NCI-H510A (cell line): ENCODE measurements around the gene TIMP4.

Experiments
- DNase-seq: peaks from one replicate; lab custom pipeline; 2025; lab: John Stamatoyannopoulos, UW

Gene TIMP4

DNA sequence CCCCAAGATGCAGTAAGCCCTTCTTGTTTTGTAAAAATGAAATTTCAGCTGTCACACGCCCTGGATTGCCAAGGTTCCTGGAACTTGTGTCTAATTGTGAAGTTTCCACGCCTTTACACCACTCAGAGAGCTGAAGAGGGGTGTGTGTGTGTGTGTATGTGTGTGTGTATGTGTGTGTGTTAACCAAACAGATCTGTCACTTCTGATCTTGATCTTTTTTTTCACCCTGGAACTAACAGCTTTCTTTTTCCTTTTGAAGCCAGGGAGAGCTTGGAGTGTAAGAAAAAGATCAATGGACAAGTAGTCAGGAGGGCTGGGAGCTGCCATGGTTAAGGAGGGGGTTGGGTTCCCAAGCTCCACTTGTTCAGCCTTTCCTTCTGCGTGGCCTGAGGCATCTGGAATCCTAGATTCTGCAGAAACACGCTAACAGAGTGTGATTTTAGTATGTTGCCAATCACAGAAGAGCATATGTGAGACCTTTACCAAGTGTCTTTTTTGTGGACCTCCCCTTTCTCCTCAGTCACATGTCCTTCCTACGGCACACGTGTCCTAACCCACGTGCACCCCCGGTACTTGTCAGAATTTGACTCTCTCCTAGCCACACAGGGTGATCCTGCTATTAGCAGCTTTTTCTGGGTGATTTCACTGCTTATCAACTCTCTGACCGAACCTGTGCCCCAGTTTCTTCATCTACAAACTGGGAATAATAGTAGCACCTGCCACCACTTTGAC is 11.5 kb downstream of the TIMP4 start:
- no peak for DNase-seq

- no peak for DNase-seq
Observed at GRCh38 chr3:12143949-12144504, 14.7 kb downstream of the TIMP4 start.

- no peak for DNase-seq
Observed at GRCh38 chr3:12142476-12142875, 16.2 kb downstream of the TIMP4 start.

- DNase-seq, result no peak
Observed at GRCh38 chr3:12141350-12141749, 17.4 kb downstream of the TIMP4 start.

- DNase-seq, result no peak
Observed at GRCh38 chr3:12139111-12139511, 19.6 kb downstream of the TIMP4 start.

GRCh38 chr3:12138044-12138443 is 20.7 kb downstream of the TIMP4 start:
- DNase-seq, result no peak

DNA sequence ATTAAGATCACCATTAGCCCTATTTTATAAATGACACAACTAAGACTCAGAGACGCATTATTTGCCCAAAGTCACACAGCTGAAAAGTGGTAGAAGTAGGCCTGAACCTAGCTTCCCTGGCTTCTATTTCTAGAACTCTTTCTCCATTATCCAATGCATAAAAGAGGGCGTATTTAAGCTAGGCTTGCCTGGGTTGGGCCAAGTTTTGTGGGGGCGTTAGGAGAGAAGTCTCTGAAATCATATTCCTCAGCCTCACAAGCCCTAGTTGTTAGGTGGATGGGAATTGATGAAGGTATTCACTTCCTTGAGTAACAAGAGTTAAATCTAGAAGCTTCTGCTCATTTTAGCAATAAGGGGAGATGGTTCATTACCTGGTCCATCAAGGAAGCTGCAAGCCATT is 22.3 kb downstream of the TIMP4 start:
- DNase-seq, result no peak

GRCh38 chr3:12135029-12135657 is 23.6 kb downstream of the TIMP4 start:
- no peak for DNase-seq

GRCh38 chr3:12132881-12133280 is 25.8 kb downstream of the TIMP4 start:
- no peak for DNase-seq

- no peak for DNase-seq
Observed at GRCh38 chr3:12131351-12132090, 27.2 kb downstream of the TIMP4 start.

GRCh38 chr3:12127391-12127790 is 31.3 kb downstream of the TIMP4 start:
- no peak for DNase-seq

DNA sequence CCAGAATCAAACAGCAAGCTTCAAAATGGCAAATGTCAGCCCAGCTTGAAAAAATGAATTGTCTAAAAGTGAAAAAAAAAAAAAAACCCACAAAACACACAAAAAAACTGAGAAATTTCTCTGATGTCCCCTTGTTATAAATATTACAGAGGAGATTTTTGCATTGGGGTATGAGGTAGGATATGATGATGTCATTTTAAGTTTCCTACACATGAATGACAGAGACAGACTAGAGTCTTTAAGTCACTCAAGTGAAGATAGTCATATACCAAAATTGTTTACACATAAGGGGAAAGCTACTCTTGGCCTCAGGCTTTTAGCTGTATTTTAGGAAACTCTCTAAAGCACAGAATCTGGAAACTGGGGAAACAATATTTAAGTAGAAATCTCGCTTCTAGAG is 32.9 kb downstream of the TIMP4 start:
- DNase-seq, result no peak

DNA sequence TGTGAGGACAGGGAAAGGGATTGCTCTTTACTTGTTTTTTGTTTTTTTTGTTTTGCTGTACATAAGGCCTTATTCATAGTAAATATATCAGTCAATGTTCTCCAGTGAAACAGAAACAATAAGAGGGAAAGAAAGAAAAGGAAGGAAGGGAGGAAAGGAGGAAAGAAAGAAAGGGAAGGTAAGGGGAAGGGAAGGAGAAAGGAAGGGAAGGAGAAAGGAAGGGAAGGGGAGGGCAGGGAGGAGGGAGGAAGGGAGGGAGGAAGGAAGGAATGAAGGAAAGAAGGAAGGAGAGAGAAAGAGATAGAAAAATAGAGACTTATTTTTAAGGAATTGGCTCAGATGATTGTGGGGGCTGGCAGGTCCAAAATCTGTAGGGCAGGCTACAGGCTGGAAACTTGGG is 37.2 kb downstream of the TIMP4 start:
- DNase-seq, result no peak

GRCh38 chr3:12120374-12121140 is 38.2 kb downstream of the TIMP4 start:
- DNase-seq, result no peak

DNA sequence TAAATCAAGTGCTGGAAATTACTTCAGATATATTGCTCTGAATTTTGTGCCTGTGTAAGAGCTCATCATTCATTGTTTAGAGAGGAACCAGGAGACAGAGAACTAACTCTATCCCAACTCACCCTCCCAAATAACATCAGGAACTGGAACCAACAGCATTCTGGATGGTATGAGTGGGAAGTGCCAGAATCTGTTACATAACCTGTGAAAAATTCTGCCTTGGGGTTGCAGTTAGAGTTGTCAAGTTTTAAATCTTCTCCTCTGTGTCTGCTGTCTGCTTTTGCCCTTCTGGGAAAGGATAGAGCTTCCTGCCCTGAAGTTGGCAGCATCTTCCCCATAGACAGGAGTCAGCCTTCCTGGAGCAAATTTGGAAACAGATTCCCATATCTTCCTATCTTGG is 41.2 kb downstream of the TIMP4 start:
- no peak for DNase-seq

- DNase-seq, result no peak
Observed at GRCh38 chr3:12116870-12117269, 41.8 kb downstream of the TIMP4 start.

- no peak for DNase-seq
Observed at GRCh38 chr3:12115849-12116248, 42.9 kb downstream of the TIMP4 start.

- DNase-seq, result no peak
Observed at GRCh38 chr3:12115104-12115503, 43.6 kb downstream of the TIMP4 start.

GRCh38 chr3:12114251-12114650 is 44.5 kb downstream of the TIMP4 start:
- DNase-seq, result no peak

DNA sequence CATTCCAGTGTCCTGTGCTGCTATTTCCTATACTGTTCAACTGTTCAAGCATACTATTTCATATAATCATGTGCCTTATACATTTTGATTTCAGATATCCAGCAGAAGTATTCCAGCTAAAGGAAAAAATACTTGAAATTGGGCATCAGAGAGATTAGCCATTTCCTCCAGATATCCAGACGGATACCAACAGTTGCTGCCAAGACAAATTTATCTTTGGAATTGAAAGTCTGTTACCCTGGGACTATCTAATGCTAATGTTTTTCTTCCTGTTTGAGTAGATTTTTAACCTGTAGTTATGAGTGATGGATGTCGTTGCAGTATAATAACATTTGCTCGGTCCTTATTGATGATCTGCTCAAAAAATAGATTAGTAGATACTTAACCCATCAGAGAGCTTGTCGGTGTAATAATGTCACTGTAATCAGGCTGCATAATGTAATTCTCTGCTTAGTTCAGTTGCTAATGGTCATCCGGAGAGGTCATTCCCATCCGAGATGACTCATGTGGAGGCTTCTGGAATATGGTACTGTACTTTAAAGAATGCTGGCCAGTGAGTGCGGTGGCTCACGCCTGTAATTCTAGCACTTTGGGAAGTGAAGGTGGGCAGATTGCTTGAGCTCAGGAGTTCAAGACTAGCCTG is 51.5 kb downstream of the TIMP4 start:
- no peak for DNase-seq
